Measurements from ENCODE around the gene CALCR.

DNA sequence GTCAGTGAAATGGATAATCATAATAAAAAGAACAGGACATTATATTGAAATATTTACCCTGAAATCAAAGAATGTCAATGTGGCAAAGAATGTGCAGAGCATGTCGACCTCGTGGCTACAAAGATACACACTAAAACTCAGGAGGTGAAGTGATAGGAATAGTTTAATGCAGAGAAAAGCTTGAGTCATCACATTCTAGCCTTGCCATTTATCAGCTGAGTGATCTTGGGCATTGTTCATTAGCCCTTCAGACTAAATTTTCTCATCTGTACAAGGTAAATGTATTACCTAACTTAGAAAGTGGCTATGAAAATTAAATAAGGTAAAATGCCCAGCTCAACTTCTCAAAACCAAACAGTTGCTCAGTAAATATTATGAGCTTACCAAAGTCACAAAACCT is 22.6 kb downstream of the CALCR start:
- no peak for TF ChIP-seq CTCF (conservative IDR thresholded peaks at IDR 0.05; ENCODE audit: low read length)
- TF ChIP-seq EZH2phosphoT487 (IDR thresholded peaks at IDR 0.05; ENCODE audit: borderline replicate concordance, low read depth, low read length): no peak
